IMR-90 (cell line): ENCODE results near the gene BRWD1. TPM values are rescaled to one million over a fixed set of nuclear protein-coding genes. Genes with fewer than 3 reads are reported as not detected.

Experiments
- ATAC-seq: fragments of 200-7000 bp; cut with Tn5 transposase; 2 replicates; pipeline ENCODE4 v1.9.1; 2020; ENCODE audit warnings: low read depth, mild to moderate bottlenecking, moderate library complexity
- BruUV-seq: library from RNA; stranded (reverse); fragments of 400-500 nt; replicated peaks from 2 replicates; lab custom pipeline; 2021; lab: Mats Ljungman, UMichigan
- CTCF ChIA-PET: fragments of 300-600 bp; formaldehyde crosslinking; extraction: SDS; loops from one replicate; lab custom pipeline; 2021; ENCODE audit warnings: antibody characterized with exemption; lab: Yijun Ruan, JAX
- POLR2A ChIA-PET: fragments of 300-600 bp; sonication (Branson Sonifier 250); formaldehyde crosslinking; loops from one replicate; lab custom pipeline; 2022; ENCODE audit warnings: antibody characterized with exemption; ENCODE audit not compliant: unreplicated experiment; lab: Charles Lee
- DNase-seq: peaks from one replicate; pipeline ENCODE4 v3.0.0; 2013
- H2AFZ ChIP-seq: replicated peaks from 2 replicates; pipeline ENCODE3; 2013; ENCODE audit warnings: low read length, mild to moderate bottlenecking; ENCODE audit not compliant: poor library complexity
- H2AK5ac ChIP-seq: 2 replicates; pipeline ENCODE4 v1.6.1; 2013; ENCODE audit warnings: low read depth, low read length, inconsistent platforms
- H2AK9ac ChIP-seq: replicated peaks from 2 replicates; pipeline ENCODE3; 2013; ENCODE audit warnings: mild to moderate bottlenecking, low read depth, low read length, moderate library complexity; ENCODE audit not compliant: poor library complexity
- H2BK120ac ChIP-seq: 2 replicates; pipeline ENCODE4 v1.6.1; 2013; ENCODE audit warnings: low read depth, low read length, inconsistent platforms
- H2BK15ac ChIP-seq: 3 replicates; pipeline ENCODE4 v1.6.1; 2013; ENCODE audit warnings: low read depth, low read length, inconsistent platforms
- H2BK20ac ChIP-seq: 2 replicates; pipeline ENCODE4 v1.6.1; 2013; ENCODE audit warnings: low read depth, mild to moderate bottlenecking, inconsistent platforms, low read length, moderate library complexity
- H2BK5ac ChIP-seq: 2 replicates; pipeline ENCODE4 v1.6.1; 2013; ENCODE audit warnings: mild to moderate bottlenecking, low read depth, low read length, inconsistent platforms; ENCODE audit not compliant: poor library complexity, severe bottlenecking
- H3K14ac ChIP-seq: replicated peaks from 2 replicates; pipeline ENCODE4 v1.6.1; 2013; ENCODE audit warnings: low read depth, low read length, inconsistent platforms
- H3K18ac ChIP-seq: 2 replicates; pipeline ENCODE4 v1.6.1; 2013; ENCODE audit warnings: low read depth, low read length, control low read depth
- H3K23ac ChIP-seq: 2 replicates; pipeline ENCODE4 v1.6.1; 2013; ENCODE audit warnings: low read depth, low read length, inconsistent platforms
- H3K27ac ChIP-seq: 2 replicates; pipeline ENCODE4 v1.5.1; 2013; ENCODE audit warnings: mild to moderate bottlenecking, control low read depth, low read length; ENCODE audit not compliant: insufficient read depth
- H3K27me3 ChIP-seq: 2 replicates; pipeline ENCODE4 v1.6.1; 2013; ENCODE audit warnings: low read length; ENCODE audit not compliant: control insufficient read depth, insufficient read depth
- H3K36me3 ChIP-seq: 2 replicates; pipeline ENCODE4 v1.6.1; 2013; ENCODE audit warnings: low read length, mixed read lengths; ENCODE audit not compliant: control insufficient read depth, insufficient read depth
- H3K4ac ChIP-seq: 2 replicates; pipeline ENCODE4 v1.6.1; 2013; ENCODE audit warnings: low read depth, low read length, inconsistent platforms
- H3K4me1 ChIP-seq: 2 replicates; pipeline ENCODE4 v1.6.1; 2013; ENCODE audit warnings: low read length, mixed read lengths; ENCODE audit not compliant: control insufficient read depth, insufficient read depth
- H3K4me2 ChIP-seq: 2 replicates; pipeline ENCODE4 v1.6.1; 2013; ENCODE audit warnings: low read depth, mild to moderate bottlenecking, control low read depth, low read length, moderate library complexity
- H3K4me3 ChIP-seq: 2 replicates; pipeline ENCODE4 v1.5.1; 2013; ENCODE audit warnings: low read depth, mild to moderate bottlenecking, control low read depth, low read length, moderate library complexity; ENCODE audit not compliant: insufficient read depth
- H3K56ac ChIP-seq: 2 replicates; pipeline ENCODE4 v1.6.1; 2013; ENCODE audit warnings: low read length, inconsistent platforms; ENCODE audit not compliant: insufficient read depth; ENCODE audit errors: extremely low read depth
- H3K79me1 ChIP-seq, 2 experiments: 2 replicates each; pipeline ENCODE4 v1.6.1; 2013; ENCODE audit warnings: low read length in 2 of 2, inconsistent platforms in 1 of 2, low read depth in 1 of 2
- H3K9ac ChIP-seq: 2 replicates; pipeline ENCODE4 v1.6.1; 2013; ENCODE audit warnings: low read depth, low read length, control low read depth
- H3K9me1 ChIP-seq: 2 replicates; pipeline ENCODE4 v1.6.1; 2013; ENCODE audit warnings: low read length, inconsistent platforms; ENCODE audit not compliant: insufficient read depth
- H3K9me3 ChIP-seq: 2 replicates; pipeline ENCODE4 v1.6.1; 2013; ENCODE audit warnings: low read length; ENCODE audit not compliant: control insufficient read depth, insufficient read depth
- H4K20me1 ChIP-seq: 2 replicates; pipeline ENCODE4 v1.6.1; 2013; ENCODE audit warnings: low read length, inconsistent platforms; ENCODE audit not compliant: insufficient read depth
- H4K5ac ChIP-seq: 2 replicates; pipeline ENCODE4 v1.6.1; 2013; ENCODE audit warnings: mild to moderate bottlenecking, low read depth, low read length, control low read depth
- H4K8ac ChIP-seq, 2 experiments: 2 replicates each; pipeline ENCODE4 v1.6.1; 2013; ENCODE audit warnings: low read depth in 2 of 2, low read length in 2 of 2, control low read depth in 1 of 2, inconsistent platforms in 1 of 2
- H4K91ac ChIP-seq: 2 replicates; pipeline ENCODE4 v1.6.1; 2013; ENCODE audit warnings: low read depth, low read length, inconsistent platforms; ENCODE audit not compliant: insufficient read depth
- ELK1 ChIP-seq: fragments of 150-350 bp; IDR thresholded peaks from 2 replicates; pipeline ENCODE4 v1.6.1; 2016; ENCODE audit warnings: low read depth, mild to moderate bottlenecking, low read length, moderate library complexity, borderline replicate concordance
- FOS ChIP-seq: fragments of 150-350 bp; IDR thresholded peaks from 2 replicates; pipeline ENCODE4 v1.6.1; 2016; ENCODE audit warnings: low read depth, low read length
- NFE2L2 ChIP-seq: fragments of 150-350 bp; IDR thresholded peaks from 2 replicates; pipeline ENCODE4 v1.6.1; 2016; ENCODE audit warnings: low read depth, mild to moderate bottlenecking, low read length
- RFX5 ChIP-seq: IDR thresholded peaks from 2 replicates; pipeline ENCODE4 v1.8.0; 2012; ENCODE audit warnings: low read depth, mild to moderate bottlenecking, low read length, moderate library complexity
- USF2 ChIP-seq: fragments of 150-350 bp; IDR thresholded peaks from 2 replicates; pipeline ENCODE4 v1.6.1; 2017; ENCODE audit warnings: mild to moderate bottlenecking, antibody characterized with exemption, low read length, low read depth
- WGBS, 2 experiments: methylation state at CpG; one replicate each; pipeline versions ENCODE4 v1.1.5 to v1.1.7; 2013; ENCODE audit warnings: missing lambda C conversion rate in 2 of 2; ENCODE audit not compliant: insufficient read length in 1 of 2; ENCODE audit errors: extremely low coverage in 2 of 2; 5-methylcytosine and 5-hydroxymethylcytosine counted together
- dilution Hi-C: fragments of 300-500 bp; cut with HindIII; formaldehyde crosslinking; loops from one replicate; pipeline ENCODE4 v1.14.3; 2018; ENCODE audit warnings: low sequenced_read_pairs; ENCODE audit not compliant: unreplicated experiment
- in situ Hi-C: fragments of 300-500 bp; cut with MboI; formaldehyde crosslinking; loops from 3 replicates; pipeline ENCODE4 v1.14.3; 2019; ENCODE audit warnings: low sequenced_read_pairs, inconsistent platforms, mixed read lengths
- intact Hi-C: fragments of 100-400 bp; cut with micrococcal nuclease; formaldehyde crosslinking; loops from 2 replicates; pipeline ENCODE4 v1.10.0; 2022
- polyA plus RNA-seq, 3 experiments: library from polyadenylated mRNA; depleted of rRNA; stranded (reverse); fragments of >200 nt; gene quantifications; 2 replicates each; pipeline ENCODE4 v1.2.3, GENCODE V29; 2012; ENCODE audit warnings: low replicate concordance in 1 of 3
- total RNA-seq: library from RNA; depleted of rRNA; stranded (reverse); fragments of >200 nt; gene quantifications from 2 replicates; pipeline ENCODE4 v1.2.3, GENCODE V29; 2012

Gene BRWD1
- total and polyA plus RNA-seq, 2 of the 4 experiments (the other 2 are of a cell fraction), result 6.7 to 28.7 TPM

DNA sequence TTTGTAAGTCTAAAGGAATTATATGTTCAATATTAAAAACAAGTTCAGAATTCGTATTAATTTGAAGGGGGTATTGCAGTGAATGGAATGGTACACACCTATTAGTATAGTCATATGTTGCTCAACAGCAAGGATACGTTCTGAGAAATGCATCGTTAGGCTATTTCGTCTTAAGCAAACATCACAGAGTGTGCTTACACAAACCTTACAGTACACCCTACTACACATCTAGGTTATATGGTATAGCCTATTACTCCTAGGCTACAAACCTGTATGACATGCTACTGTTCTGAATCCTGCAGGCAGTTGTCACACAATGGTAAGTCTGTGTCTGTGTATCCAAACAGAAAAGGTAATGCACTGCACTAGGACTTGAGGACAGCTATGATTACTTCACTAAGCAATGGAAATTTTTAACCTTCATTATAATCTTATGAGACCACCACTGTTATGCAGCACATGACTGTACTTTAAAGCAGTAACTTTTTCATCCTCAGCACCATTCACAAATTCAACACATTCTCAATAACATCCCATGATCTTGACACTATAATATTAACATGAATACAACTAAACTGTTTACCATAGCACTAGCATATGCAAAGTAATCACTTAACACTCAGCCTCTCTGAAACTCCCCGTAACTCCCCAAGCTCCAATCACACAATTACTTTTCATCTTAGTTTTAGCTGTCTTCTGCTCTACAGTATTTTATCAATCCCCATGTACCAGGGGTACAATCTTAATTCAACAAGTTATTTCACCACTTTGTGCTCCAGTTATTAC is 115.8 kb downstream of the BRWD1 start (continued):
- TF ChIP-seq FOS, result no peak

DNA sequence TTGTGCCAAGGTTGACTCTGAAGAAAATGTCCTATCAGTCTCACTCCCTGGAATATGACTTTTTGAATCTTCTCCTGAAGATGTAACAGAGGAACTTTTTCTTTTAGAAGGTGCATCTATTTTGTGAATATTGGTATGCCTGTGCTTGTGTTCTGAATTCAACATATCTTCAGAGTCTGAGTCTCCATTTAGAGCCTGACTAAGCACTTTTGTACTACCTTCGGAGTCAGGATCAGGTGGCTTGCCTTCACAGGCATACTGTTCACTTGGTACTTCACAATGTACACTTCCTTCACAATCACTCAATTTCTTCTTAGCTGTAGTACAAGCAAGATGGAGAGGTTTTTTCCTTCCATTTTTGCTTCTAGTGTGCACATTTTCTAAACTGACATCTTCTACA is 116.6 kb downstream of the BRWD1 start:
- no peak for DNase-seq
- H2AK9ac ChIP-seq, result no peak overlapping the region
- no peak overlapping the region for H4K8ac ChIP-seq
- no peaks in the 10 kb centered on the region for H4K20me1 ChIP-seq
- H3K9ac ChIP-seq, result no peak overlapping the region
- H2BK5ac ChIP-seq, result no peak overlapping the region
- no peaks in the 10 kb centered on the region for H3K9me1 ChIP-seq
- intact Hi-C loops (loop anchor here (10.0 kb wide), 1 partner anchor 58 kb away; no protein-coding TSS in a partner anchor), in situ Hi-C loops (no loop called here), dilution Hi-C loops (no loop called here)
- H3K18ac ChIP-seq, result no peak overlapping the region
- H3K4me3 ChIP-seq, result no peak overlapping the region
- no peak for ATAC-seq
- H2BK120ac ChIP-seq, result no peak overlapping the region
- WGBS, 2 experiments, result no CpG with 5 or more reads among the region's 1 CpG
- H3K4me1 ChIP-seq, result no peaks in the 10 kb centered on the region
- no peaks in the 10 kb centered on the region for H3K9me3 ChIP-seq
- peaks cover 21% of the 10 kb centered on the region for H3K36me3 ChIP-seq
- CTCF ChIA-PET, result no interaction called here
- H2BK20ac ChIP-seq, result no peak overlapping the region
- POLR2A ChIA-PET, result no interaction called here
- no peak overlapping the region for H3K4me2 ChIP-seq
- no peak overlapping the region for H3K14ac ChIP-seq
- H3K79me1 ChIP-seq, result peaks cover 6 to 16% of the 10 kb centered on the region in 2 experiments; a peak in 3 of 4 replicates
- no peak overlapping the region for H3K56ac ChIP-seq
- H3K23ac ChIP-seq, result no peak overlapping the region
- no peak overlapping the region for H3K4ac ChIP-seq
- no peak overlapping the region for H2AK5ac ChIP-seq
- no peak overlapping the region for H3K27ac ChIP-seq
- no peaks in the 10 kb centered on the region for H3K27me3 ChIP-seq
- H4K91ac ChIP-seq, result no peak overlapping the region
- TF ChIP-seq NFE2L2 (no peak), ELK1 (no peak), USF2 (no peak), RFX5 (no peak)
- H2BK15ac ChIP-seq, result no peak overlapping the region
- no peak overlapping the region for H4K5ac ChIP-seq
- no TSS peak for BruUV-seq
- no peak overlapping the region for H2AFZ ChIP-seq
